SU-DHL-6 (cell line): ENCODE measurements around the gene TNS4.

Experiments
- H2AFZ ChIP-seq: fragments of 200-600 bp; sonication (generic); 2 replicates; pipeline ENCODE4 v1.6.1; 2014; ENCODE audit warnings: low read depth, mild to moderate bottlenecking, moderate library complexity, mixed read lengths, antibody characterized with exemption, low read length; ENCODE audit not compliant: severe bottlenecking
- H3F3A ChIP-seq: fragments of 200-600 bp; shearing (Covaris generic); 2 replicates; pipeline ENCODE4 v1.6.0; 2016; ENCODE audit warnings: antibody characterized with exemption, mild to moderate bottlenecking; ENCODE audit not compliant: insufficient read depth
- H3K27ac ChIP-seq: fragments of 200-600 bp; sonication (generic); 2 replicates; pipeline ENCODE4 v1.5.1; 2016; ENCODE audit warnings: low read depth, mild to moderate bottlenecking, low read length, moderate library complexity, mixed read lengths
- H3K27me3 ChIP-seq: fragments of 200-600 bp; sonication (generic), shearing (Covaris generic); 2 replicates; pipeline ENCODE4 v1.6.0; 2014; ENCODE audit warnings: mild to moderate bottlenecking, low read length
- H3K36me3 ChIP-seq: fragments of 200-600 bp; sonication (generic); 2 replicates; pipeline ENCODE4 v1.6.1; 2014; ENCODE audit warnings: mild to moderate bottlenecking, low read length, mixed read lengths
- H3K4me2 ChIP-seq: fragments of 300-600, 200-600 bp; shearing (Covaris generic), sonication (generic); 2 replicates; pipeline ENCODE4 v1.6.0; 2014; ENCODE audit warnings: low read length, low read depth, mild to moderate bottlenecking; ENCODE audit not compliant: poor library complexity, severe bottlenecking
- H3K4me3 ChIP-seq: fragments of 200-600 bp; sonication (generic); 2 replicates; pipeline ENCODE4 v1.5.1; 2014; ENCODE audit warnings: antibody characterized with exemption, low read length, mild to moderate bottlenecking, mixed read lengths; ENCODE audit not compliant: insufficient read depth, poor library complexity, severe bottlenecking
- H3K79me2 ChIP-seq: fragments of 200-600 bp; sonication (generic); 2 replicates; pipeline ENCODE4 v1.6.1; 2014; ENCODE audit warnings: mild to moderate bottlenecking, low read length, moderate library complexity; ENCODE audit not compliant: insufficient read depth
- H3K9ac ChIP-seq: fragments of 200-600 bp; sonication (generic); 2 replicates; pipeline ENCODE4 v1.7.0; 2014; ENCODE audit warnings: mild to moderate bottlenecking, low read length
- H3K9me2 ChIP-seq: fragments of 200-600 bp; sonication (generic); replicated peaks from 2 replicates; pipeline ENCODE4 v1.6.1; 2014; ENCODE audit warnings: low read length; ENCODE audit not compliant: insufficient read depth
- H3K9me3 ChIP-seq: fragments of 200-600 bp; sonication (generic); 2 replicates; pipeline ENCODE4 v1.6.1; 2014; ENCODE audit warnings: low read length, mixed read lengths; ENCODE audit not compliant: insufficient read depth
- H4K20me1 ChIP-seq: fragments of 200-600 bp; sonication (generic); 2 replicates; pipeline ENCODE4 v1.6.1; 2014; ENCODE audit warnings: low read depth, mild to moderate bottlenecking, antibody characterized with exemption, low read length, moderate library complexity, mixed read lengths
- CTCF ChIP-seq: fragments of 200-600 bp; sonication (generic); IDR thresholded peaks from one replicate; pipeline ENCODE4 v1.5.1; 2017; ENCODE audit warnings: antibody characterized with exemption, mild to moderate bottlenecking, low read length, moderate library complexity; ENCODE audit not compliant: insufficient read depth, poor library complexity, severe bottlenecking
- EZH2phosphoT487 ChIP-seq: fragments of 200-600 bp; sonication (generic), shearing (Covaris generic); conservative IDR thresholded peaks from 2 replicates; pipeline ENCODE4 v1.6.1; 2018; ENCODE audit warnings: mild to moderate bottlenecking, antibody characterized with exemption, low read length, moderate library complexity, mixed read lengths

Gene TNS4

GRCh38 chr17:40485851-40486521, 15.4 kb downstream of the TNS4 start:
- Histone ChIP-seq H3K9ac (no peak overlapping the region), H2AFZ (no peak overlapping the region), H3K27ac (no peak overlapping the region), H4K20me1 (no peaks in the 10 kb centered on the region), H3K79me2 (no peaks in the 10 kb centered on the region), H3K4me3 (no peak overlapping the region), H3K9me2 (no peaks in the 10 kb centered on the region), H3F3A (no peaks in the 10 kb centered on the region), H3K9me3 (no peaks in the 10 kb centered on the region), H3K36me3 (no peaks in the 10 kb centered on the region), H3K4me2 (no peak overlapping the region), H3K27me3 (no peaks in the 10 kb centered on the region)
- TF ChIP-seq CTCF (no peak), EZH2phosphoT487 (no peak)

GRCh38 chr17:40484973-40485530, 16.4 kb downstream of the TNS4 start:
- no peak overlapping the region for H2AFZ ChIP-seq
- no peak overlapping the region for H3K9ac ChIP-seq
- no peak overlapping the region for H3K4me3 ChIP-seq
- no peaks in the 10 kb centered on the region for H3F3A ChIP-seq
- no peak overlapping the region for H3K27ac ChIP-seq
- no peaks in the 10 kb centered on the region for H3K79me2 ChIP-seq
- no peaks in the 10 kb centered on the region for H3K36me3 ChIP-seq
- H3K9me2 ChIP-seq: no peaks in the 10 kb centered on the region
- H3K9me3 ChIP-seq: no peaks in the 10 kb centered on the region
- TF ChIP-seq CTCF: no peak
- TF ChIP-seq EZH2phosphoT487: no peak
- H3K4me2 ChIP-seq: no peak overlapping the region
- no peaks in the 10 kb centered on the region for H3K27me3 ChIP-seq
- H4K20me1 ChIP-seq: no peaks in the 10 kb centered on the region

GRCh38 chr17:40484285-40484972, 17.0 kb downstream of the TNS4 start:
- no peak overlapping the region for H3K4me2 ChIP-seq

More at GRCh38 chr17:40484285-40484972, 17.0 kb downstream of the TNS4 start:
- no peaks in the 10 kb centered on the region for H3K79me2 ChIP-seq
- H3K9ac ChIP-seq: no peak overlapping the region
- H3K27ac ChIP-seq: no peak overlapping the region
- no peak for TF ChIP-seq CTCF
- TF ChIP-seq EZH2phosphoT487: no peak
- no peaks in the 10 kb centered on the region for H3F3A ChIP-seq
- no peaks in the 10 kb centered on the region for H4K20me1 ChIP-seq
- H3K9me3 ChIP-seq: no peaks in the 10 kb centered on the region
- H3K27me3 ChIP-seq: no peaks in the 10 kb centered on the region
- H3K9me2 ChIP-seq: no peaks in the 10 kb centered on the region
- H3K36me3 ChIP-seq: no peaks in the 10 kb centered on the region
- no peak overlapping the region for H2AFZ ChIP-seq
- H3K4me3 ChIP-seq: no peak overlapping the region
